GM12892 (cell line): ENCODE data around the gene BTBD6.

Source experiments
- POLR2A ChIP-seq: IDR thresholded peaks from 2 replicates; pipeline ENCODE4 v1.6.1; 2011; ENCODE audit warnings: low read depth, low read length, control low read depth
- POLR2AphosphoS5 ChIP-seq: IDR thresholded peaks from 2 replicates; pipeline ENCODE4 v1.6.1; 2011; ENCODE audit warnings: low read depth, low read length, control low read depth

GRCh38 chr14:105223260-105223659 lies 25.1 kb upstream of the BTBD6 start:
- TF ChIP-seq POLR2A, result no peak
- no peak for TF ChIP-seq POLR2AphosphoS5
